Glomerular endothelial cell (primary cell): ENCODE results near the gene FBXO2. TPM values are rescaled to one million over a fixed set of nuclear protein-coding genes. Genes with fewer than 3 reads are reported as not detected.

Experiments used
- DNase-seq: peaks from one replicate; pipeline ENCODE4 v3.0.0-alpha.2; 2011; ENCODE audit warnings: low read depth, low spot score; ENCODE audit errors: extremely low read depth
- total RNA-seq: library from RNA; depleted of rRNA; stranded (reverse); fragments of >200 nt; gene quantifications from 2 replicates; pipeline ENCODE4 v1.2.3, GENCODE V29; 2015

FBXO2 gene
- total RNA-seq, 1 donor from 2014 or later, result 0.12 TPM

GRCh38 chr1:11682799-11683198 lies 28.6 kb upstream of the FBXO2 start:
- no peak for DNase-seq

GRCh38 chr1:11682287-11682771 lies 28.1 kb upstream of the FBXO2 start:
- no peak for DNase-seq

DNA sequence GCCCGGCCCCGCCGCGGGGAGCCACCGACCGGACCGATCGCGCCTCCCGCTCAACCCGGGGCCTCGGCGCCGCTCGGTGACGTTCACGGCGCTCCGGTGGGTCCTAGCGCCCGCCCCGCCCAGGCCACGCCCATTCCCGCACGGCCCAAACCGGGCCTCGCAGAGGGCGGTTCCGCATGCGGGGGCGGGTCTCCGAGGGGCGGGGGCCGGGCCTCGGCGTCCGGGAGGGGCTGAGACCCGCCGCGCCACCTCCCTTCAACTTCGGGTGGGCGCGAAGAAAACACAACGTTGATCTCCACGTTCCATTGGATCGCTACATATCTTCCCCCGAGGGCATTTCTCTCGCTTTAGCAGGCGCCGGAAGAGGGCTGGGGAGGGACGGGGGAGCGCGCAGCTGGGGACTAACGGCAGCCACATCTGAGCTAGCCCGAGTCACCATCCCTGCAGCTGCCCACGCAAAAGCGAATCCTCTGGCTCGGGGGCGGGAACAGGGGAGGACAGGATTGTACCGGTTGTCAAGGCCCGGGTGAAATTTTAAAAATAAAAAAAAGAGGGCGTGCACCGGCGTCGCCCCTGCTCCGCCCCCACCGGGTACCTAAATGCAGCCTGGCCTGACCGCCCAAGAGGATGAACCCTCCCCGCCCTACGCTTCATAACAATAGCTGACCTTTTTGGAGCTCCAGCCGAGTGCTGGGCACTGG lies 27.0 kb upstream of the FBXO2 start, which contains the start of gene MAD2L2:
Gene MAD2L2 (minus strand): TSS at position 78 of the 701 bp plus-strand sequence. CDS start 547 bp downstream, outside the sequence.
- DNase-seq, result no peak

DNA sequence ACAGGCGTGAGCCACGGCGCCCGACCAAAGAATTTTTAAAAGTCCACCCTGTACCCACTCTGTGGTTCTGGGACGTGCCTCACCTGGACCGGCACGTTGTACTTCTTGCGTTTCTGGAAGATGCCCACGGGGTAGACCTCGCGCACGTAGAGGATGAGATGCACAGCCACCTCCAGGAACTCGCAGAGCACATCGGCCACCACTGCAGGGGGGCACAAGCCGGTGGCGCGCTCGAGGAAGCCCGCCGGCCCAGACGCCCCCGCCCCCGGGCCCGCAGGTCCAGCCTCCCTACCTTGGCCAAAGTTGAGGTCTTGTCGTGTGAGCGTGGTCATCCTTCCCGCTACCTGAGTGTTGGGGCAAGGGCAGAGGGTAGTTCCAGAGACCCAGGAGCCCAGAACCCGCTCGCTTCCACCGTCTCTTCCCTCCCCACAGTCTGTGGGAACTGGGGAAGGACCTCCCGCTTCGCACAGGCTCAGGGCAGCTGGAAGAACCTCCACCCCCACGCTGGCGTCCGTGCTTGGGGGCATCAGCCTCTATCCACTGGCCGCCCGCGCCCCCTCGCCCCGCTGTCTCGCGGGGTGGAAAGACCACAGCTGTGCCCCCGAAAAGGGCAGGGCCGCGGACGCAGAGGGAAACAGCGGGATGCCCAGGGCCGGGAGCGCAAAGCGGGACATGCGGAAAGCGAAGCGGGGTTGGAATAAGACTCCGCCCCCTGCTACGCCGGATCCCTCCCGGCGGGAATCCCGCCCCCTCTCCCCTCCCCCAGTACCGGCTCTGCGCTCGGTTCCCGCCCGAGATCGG lies 26.2 kb upstream of the FBXO2 start:
- no peak for DNase-seq

DNA sequence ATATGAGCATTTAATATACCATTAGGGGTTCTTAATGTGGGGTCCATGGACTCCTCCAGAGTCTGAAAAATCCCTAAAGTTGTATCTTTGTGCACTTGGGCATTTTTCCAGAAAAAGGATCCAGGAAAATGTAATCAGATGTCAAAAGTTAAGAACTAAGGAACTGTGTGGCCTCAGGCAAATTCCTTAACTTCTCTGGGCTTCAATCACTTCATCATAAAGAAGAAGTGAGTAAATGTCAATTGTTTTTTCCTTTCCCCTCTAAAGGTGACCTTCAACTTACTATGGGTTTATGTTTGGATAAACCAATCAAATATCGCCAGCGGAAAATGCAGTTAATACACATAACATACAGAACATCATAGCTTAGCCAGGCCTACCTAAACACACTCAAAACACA lies 24.2 kb upstream of the FBXO2 start:
- DNase-seq, result no peak

DNA sequence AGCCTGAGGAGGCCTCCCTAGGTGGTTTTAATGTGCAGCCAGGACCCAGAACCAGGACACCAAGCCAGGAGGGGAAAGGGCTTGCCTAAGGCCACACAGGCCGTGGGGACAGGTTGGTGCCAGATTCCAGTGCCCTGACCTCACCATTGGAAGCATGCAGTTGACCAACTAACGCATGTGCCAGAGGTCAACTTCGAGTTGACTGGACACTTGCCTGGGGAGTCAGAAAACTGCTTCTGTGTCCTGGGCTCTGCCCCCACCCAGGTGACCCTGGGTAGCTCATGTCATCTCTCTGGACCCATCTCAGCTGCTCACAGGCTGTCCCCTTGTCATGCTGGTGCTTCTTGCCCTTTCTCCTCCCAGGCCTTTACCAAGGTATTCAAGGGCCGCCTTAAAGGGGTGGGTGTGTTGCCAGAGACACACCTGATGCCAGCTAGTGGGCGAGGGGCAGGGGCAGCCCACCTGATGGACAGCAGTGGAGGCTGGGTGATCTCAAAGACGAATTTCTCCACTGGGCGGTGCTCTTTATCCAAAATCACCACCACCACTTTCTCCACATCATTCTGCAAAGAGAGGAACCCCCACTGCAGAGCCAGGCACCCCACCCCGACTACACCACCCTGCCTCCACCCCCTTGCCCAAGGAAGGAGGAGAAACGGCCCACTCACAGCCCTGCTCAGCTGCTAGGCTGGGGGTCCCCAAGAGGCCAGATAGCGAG lies 22.3 kb upstream of the FBXO2 start:
- DNase-seq, result no peak

- DNase-seq, result no peak
Measured at GRCh38 chr1:11675325-11675724, 21.1 kb upstream of the FBXO2 start.

GRCh38 chr1:11674488-11674887 lies 20.3 kb upstream of the FBXO2 start:
- no peak for DNase-seq

GRCh38 chr1:11673089-11673769 lies 19.0 kb upstream of the FBXO2 start:
- no peak for DNase-seq

DNA sequence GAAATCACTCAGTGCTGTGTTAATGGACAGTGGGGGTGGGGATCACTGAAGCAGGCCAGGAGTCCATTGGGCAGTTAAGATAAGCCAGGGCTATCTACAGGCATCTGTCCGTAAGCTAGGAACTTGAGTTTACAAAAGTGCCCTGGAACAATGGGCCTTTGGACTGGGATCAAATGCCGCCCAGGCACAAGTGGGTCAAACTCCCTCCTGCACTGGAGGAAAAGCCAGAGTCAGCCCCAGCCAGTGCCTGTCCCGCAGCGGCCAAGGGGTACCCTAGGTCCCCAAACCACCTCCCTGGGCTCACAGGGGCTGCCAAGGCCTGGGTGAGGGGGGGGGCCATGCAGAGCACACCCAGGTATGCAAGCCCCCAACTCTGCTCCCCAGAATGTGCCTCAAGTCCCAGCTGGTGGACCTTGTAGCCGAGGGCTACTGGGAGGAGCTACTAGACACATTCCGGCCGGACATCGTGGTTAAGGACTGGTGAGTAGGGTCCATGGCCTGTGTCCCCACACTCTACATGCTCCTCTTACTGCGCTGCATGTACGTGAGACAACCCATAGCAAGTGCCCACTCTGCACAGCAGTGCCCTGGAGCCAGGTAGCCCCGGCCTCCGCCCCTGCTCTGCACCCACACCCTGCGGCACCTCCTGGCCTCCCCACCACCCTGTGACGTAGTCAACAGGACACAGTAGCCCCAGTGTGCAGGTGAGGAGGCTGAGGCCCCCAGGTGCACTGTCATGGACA lies 17.5 kb upstream of the FBXO2 start:
- DNase-seq, result no peak

GRCh38 chr1:11671205-11671543 lies 16.9 kb upstream of the FBXO2 start:
- DNase-seq, result no peak

- no peak for DNase-seq
Measured at GRCh38 chr1:11670747-11671146, 16.5 kb upstream of the FBXO2 start.

GRCh38 chr1:11668516-11668915 lies 14.3 kb upstream of the FBXO2 start:
- DNase-seq, result no peak

DNA sequence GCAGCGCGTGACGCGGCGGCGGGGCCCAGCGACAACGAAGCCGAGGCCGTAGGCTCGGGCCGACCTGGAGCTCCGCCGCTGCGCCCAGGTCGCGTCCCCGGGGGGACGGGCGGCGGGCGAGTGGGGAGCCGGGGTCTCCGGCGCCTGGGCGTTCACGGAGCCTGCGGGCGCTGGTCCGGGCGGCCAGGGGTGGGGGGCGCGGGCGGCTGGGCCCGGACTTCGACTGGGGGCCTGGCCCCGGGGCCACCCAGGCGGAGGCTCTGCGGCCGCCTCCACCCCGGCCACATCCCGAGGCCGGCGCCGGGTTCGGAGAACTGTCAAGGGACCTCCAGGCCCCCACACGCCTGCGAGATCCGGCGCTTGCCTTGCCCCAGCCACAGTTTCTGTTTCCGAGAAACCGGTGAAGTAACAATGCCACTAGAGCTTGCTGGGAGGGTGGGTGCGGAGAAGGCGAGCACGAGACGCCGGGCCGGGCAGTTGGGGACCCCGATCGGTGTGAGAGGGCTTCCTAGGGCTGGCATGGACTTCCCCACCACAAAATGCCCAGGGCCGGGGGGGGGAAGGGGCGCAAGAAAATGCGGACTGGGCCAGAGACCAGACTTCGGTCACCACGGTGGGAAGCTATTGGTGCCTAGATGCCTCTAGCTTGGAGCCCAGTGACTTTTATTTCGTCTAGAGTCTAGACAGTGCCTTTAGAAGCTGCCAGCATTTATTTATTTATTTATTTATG lies 10.3 kb upstream of the FBXO2 start:
- no peak for DNase-seq

DNA sequence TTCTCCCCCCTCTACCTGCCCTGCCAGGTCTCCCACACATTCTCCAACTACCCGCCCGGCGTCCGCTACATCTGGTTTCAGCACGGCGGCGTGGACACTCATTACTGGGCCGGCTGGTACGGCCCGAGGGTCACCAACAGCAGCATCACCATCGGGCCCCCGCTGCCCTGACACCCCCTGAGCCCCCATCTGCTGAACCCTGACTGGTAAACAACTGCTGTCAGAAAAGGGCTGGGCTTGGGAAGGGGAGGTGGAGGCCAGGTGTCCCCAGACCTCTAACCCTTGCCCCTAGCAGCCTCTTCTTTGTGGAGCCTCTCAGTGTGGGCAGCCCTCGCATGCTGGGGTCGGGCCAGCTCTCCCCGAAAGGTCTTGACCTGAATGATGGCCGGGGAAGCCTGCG lies 6.9 kb upstream of the FBXO2 start:
- no peak for DNase-seq

- no peak for DNase-seq
Measured at GRCh38 chr1:11659748-11660147, 5.5 kb upstream of the FBXO2 start.

DNA sequence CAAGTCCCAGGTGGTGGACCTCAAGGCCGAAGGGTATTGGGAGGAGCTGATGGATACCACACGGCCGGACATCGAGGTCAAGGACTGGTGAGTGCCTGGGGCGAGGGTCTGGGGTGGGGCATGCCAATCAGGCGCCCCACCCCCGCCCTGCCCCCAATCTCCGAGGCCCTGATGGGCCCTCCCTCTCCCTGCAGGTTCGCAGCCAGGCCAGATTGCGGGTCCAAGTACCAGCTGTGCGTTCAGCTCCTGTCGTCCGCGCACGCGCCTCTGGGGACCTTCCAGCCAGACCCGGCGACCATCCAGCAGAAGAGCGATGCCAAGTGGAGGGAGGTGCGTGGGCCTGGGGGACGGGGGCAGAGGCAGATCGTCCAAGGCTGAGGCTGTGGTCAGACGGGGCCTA lies 4.3 kb upstream of the FBXO2 start:
- no peak for DNase-seq

DNA sequence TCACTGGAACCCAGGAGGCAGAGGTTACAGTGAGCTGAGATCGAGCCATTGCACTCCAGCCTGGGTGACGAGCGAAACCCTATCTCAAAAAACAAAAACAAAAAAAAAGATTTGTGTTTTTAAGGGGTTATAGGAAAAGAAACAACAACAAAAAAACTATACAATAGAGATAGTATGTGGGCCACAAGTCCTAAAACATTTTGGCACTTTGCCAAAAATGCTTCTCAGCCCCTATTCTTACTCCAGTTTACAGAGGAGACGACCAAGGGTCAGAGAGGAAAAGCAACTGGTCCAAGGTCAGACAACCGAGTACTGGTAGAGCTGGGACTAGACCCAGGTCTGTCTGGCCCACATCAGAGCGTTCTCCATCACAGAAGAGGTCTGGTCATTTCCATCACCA lies 3.4 kb upstream of the FBXO2 start:
- no peak for DNase-seq

GRCh38 chr1:11654939-11655808 lies 945 bp upstream of the FBXO2 start:
- no peak for DNase-seq
